H1 (cell line): ENCODE data around the gene ABCC2. TPM values are rescaled to one million over a fixed set of nuclear protein-coding genes. Genes with fewer than 3 reads are reported as not detected.

ENCODE experiments used
- CTCF ChIA-PET: fragments of 300-600 bp; sonication (Branson Sonifier 250); formaldehyde crosslinking; loops from one replicate; lab custom pipeline; 2021; ENCODE audit not compliant: partially characterized antibody; lab: Charles Lee
- POLR2A ChIA-PET: fragments of 300-600 bp; sonication (Branson Sonifier 250); formaldehyde crosslinking; loops from one replicate; lab custom pipeline; 2021; ENCODE audit warnings: inconsistent platforms; ENCODE audit not compliant: partially characterized antibody; lab: Charles Lee
- DNase-seq, 2 experiments: peaks; one replicate each; pipeline versions ENCODE4 v3.0.0 to v3.0.0-alpha.2; 2010 to 2022; ENCODE audit warnings: low spot score in 2 of 2, low read depth in 1 of 2, mixed read lengths in 1 of 2
- FAIRE-seq: peaks from 2 replicates; lab custom pipeline; 2011; peaks lifted over from hg19 to GRCh38; lab: Jason Lieb, UNC
- H2AFZ ChIP-seq: 2 replicates; pipeline ENCODE4 v1.8.1; 2012; ENCODE audit warnings: low read length, inconsistent platforms
- H2AK5ac ChIP-seq: 2 replicates; pipeline ENCODE4 v1.6.1; 2013; ENCODE audit warnings: low read depth, low read length
- H2BK120ac ChIP-seq: replicated peaks from 2 replicates; pipeline ENCODE3; 2013; ENCODE audit warnings: low read depth, low read length, inconsistent platforms
- H2BK12ac ChIP-seq: 2 replicates; pipeline ENCODE4 v1.6.1; 2013; ENCODE audit warnings: low read depth, low read length
- H2BK15ac ChIP-seq: 2 replicates; pipeline ENCODE4 v1.6.1; 2013; ENCODE audit warnings: low read length
- H2BK20ac ChIP-seq: 2 replicates; pipeline ENCODE4 v1.6.1; 2013; ENCODE audit warnings: low read length
- H2BK5ac ChIP-seq: 2 replicates; pipeline ENCODE4 v1.6.1; 2013; ENCODE audit warnings: low read depth, low read length
- H3K14ac ChIP-seq: 2 replicates; pipeline ENCODE4 v1.6.1; 2013; ENCODE audit warnings: inconsistent platforms; ENCODE audit not compliant: insufficient read length
- H3K18ac ChIP-seq: 2 replicates; pipeline ENCODE4 v1.6.1; 2013; ENCODE audit warnings: low read length; ENCODE audit errors: extremely low read depth
- H3K23ac ChIP-seq: 2 replicates; pipeline ENCODE4 v1.6.1; 2013; ENCODE audit warnings: inconsistent platforms; ENCODE audit not compliant: insufficient read length
- H3K23me2 ChIP-seq: 2 replicates; pipeline ENCODE4 v1.6.1; 2013; ENCODE audit warnings: low read depth, low read length
- H3K27ac ChIP-seq: 2 replicates; pipeline ENCODE4 v1.6.1; 2011; ENCODE audit warnings: low read depth, low read length, inconsistent platforms
- H3K27me3 ChIP-seq, 4 experiments: replicated peaks in 1 of 4; 1 replicate in 1 of 4; 2 replicates in 3 of 4; pipeline versions ENCODE4 v1.6.1 to v1.8.1; 2011 to 2013; ENCODE audit warnings: low read length in 3 of 4, mild to moderate bottlenecking in 3 of 4, inconsistent platforms in 2 of 4, mixed read lengths in 2 of 4, moderate library complexity in 1 of 4; ENCODE audit not compliant: control insufficient read depth in 3 of 4, insufficient read depth in 3 of 4; ENCODE audit errors: extremely low read depth in 1 of 4
- H3K36me3 ChIP-seq, 4 experiments: 2 replicates each; pipeline versions ENCODE4 v1.6.1 to v1.8.1; 2011 to 2013; ENCODE audit warnings: mild to moderate bottlenecking in 4 of 4, low read length in 3 of 4, moderate library complexity in 2 of 4, control low read depth in 1 of 4, inconsistent platforms in 1 of 4; ENCODE audit not compliant: insufficient read depth in 4 of 4, control insufficient read depth in 2 of 4
- H3K4ac ChIP-seq: replicated peaks from 2 replicates; pipeline ENCODE3; 2013; ENCODE audit warnings: low read length, low read depth, mixed read lengths, inconsistent platforms; ENCODE audit not compliant: insufficient read length
- H3K4me1 ChIP-seq, 4 experiments: replicated peaks in 1 of 4; 1 replicate in 1 of 4; 2 replicates in 3 of 4; pipeline versions ENCODE4 v1.6.1 to v1.8.1; 2011 to 2013; ENCODE audit warnings: low read length in 3 of 4, inconsistent platforms in 2 of 4, mixed read lengths in 1 of 4; ENCODE audit not compliant: insufficient read depth in 4 of 4, control insufficient read depth in 3 of 4
- H3K4me2 ChIP-seq, 2 experiments: 2 replicates each; pipeline versions ENCODE4 v1.6.1 to v1.8.1; 2011 to 2013; ENCODE audit warnings: low read depth in 2 of 2, low read length in 2 of 2, control low read depth in 1 of 2, inconsistent platforms in 1 of 2, mild to moderate bottlenecking in 1 of 2; ENCODE audit not compliant: insufficient read depth in 1 of 2
- H3K4me3 ChIP-seq, 4 experiments: fragments of 200-600, 300-600 bp in 1 of 4; sonication (generic), shearing (Covaris generic), sonication (Bioruptor Twin) in 1 of 4; 2 replicates each; pipeline versions ENCODE4 v1.5.1 to v1.8.1; 2011 to 2016; ENCODE audit warnings: low read length in 4 of 4, low read depth in 3 of 4, control low read depth in 2 of 4, inconsistent platforms in 2 of 4, mild to moderate bottlenecking in 2 of 4, mixed read lengths in 1 of 4, moderate library complexity in 1 of 4; ENCODE audit not compliant: insufficient read depth in 2 of 4; ENCODE audit errors: extremely low read depth in 1 of 4
- H3K56ac ChIP-seq: replicated peaks from 2 replicates; pipeline ENCODE3; 2013; ENCODE audit warnings: low read depth, mild to moderate bottlenecking, mixed read lengths, low read length, inconsistent platforms; ENCODE audit not compliant: insufficient read length
- H3K79me1 ChIP-seq: 2 replicates; pipeline ENCODE4 v1.6.1; 2013; ENCODE audit warnings: low read depth, low read length, control low read depth
- H3K79me2 ChIP-seq, 2 experiments: 2 replicates each; pipeline versions ENCODE4 v1.6.1 to v1.8.1; 2012 to 2013; ENCODE audit warnings: low read length in 2 of 2, mild to moderate bottlenecking in 2 of 2, inconsistent platforms in 1 of 2; ENCODE audit not compliant: insufficient read depth in 2 of 2, control insufficient read depth in 1 of 2
- H3K9ac ChIP-seq, 4 experiments: replicated peaks in 1 of 4; 1 replicate in 1 of 4; 2 replicates in 3 of 4; pipeline versions ENCODE4 v1.6.1 to v1.8.1; 2011 to 2013; ENCODE audit warnings: low read depth in 3 of 4, low read length in 3 of 4, control low read depth in 2 of 4, mild to moderate bottlenecking in 2 of 4, moderate library complexity in 2 of 4, inconsistent platforms in 1 of 4; ENCODE audit errors: extremely low read depth in 1 of 4
- H3K9me3 ChIP-seq, 2 experiments: 2 replicates each; pipeline versions ENCODE4 v1.6.1 to v1.8.1; 2012 to 2013; ENCODE audit warnings: mild to moderate bottlenecking in 2 of 2, moderate library complexity in 2 of 2, control low read depth in 1 of 2, inconsistent platforms in 1 of 2, low read depth in 1 of 2, low read length in 1 of 2, mixed read lengths in 1 of 2; ENCODE audit not compliant: insufficient read depth in 2 of 2
- H4K20me1 ChIP-seq, 2 experiments: replicated peaks in 1 of 2; 2 replicates each; pipeline versions ENCODE3 to v1.8.1; 2011 to 2013; ENCODE audit warnings: inconsistent platforms in 2 of 2, low read length in 2 of 2, mild to moderate bottlenecking in 1 of 2; ENCODE audit not compliant: insufficient read depth in 2 of 2, control insufficient read depth in 1 of 2
- H4K5ac ChIP-seq: 2 replicates; pipeline ENCODE4 v1.6.1; 2013; ENCODE audit warnings: low read length, low read depth, mixed read lengths, inconsistent platforms; ENCODE audit not compliant: insufficient read length
- H4K8ac ChIP-seq: 2 replicates; pipeline ENCODE4 v1.8.0; 2013; ENCODE audit warnings: mild to moderate bottlenecking, moderate library complexity, low read length, inconsistent platforms; ENCODE audit not compliant: insufficient read depth; ENCODE audit errors: extremely low read depth
- H4K91ac ChIP-seq: replicated peaks from 2 replicates; pipeline ENCODE3; 2013; ENCODE audit warnings: low read length, mixed read lengths, inconsistent platforms; ENCODE audit not compliant: insufficient read length
- EGR1 ChIP-seq: IDR thresholded peaks from 2 replicates; pipeline ENCODE4 v1.6.1; 2011; ENCODE audit warnings: low read depth, low read length, borderline replicate concordance
- GTF2F1 ChIP-seq: IDR thresholded peaks from 2 replicates; pipeline ENCODE4 v1.6.1; 2012; ENCODE audit warnings: low read depth, low read length, improper control_type of control experiment, borderline replicate concordance
- HDAC2 ChIP-seq, 2 experiments: fragments of 300-600 bp in 1 of 2; sonication (generic) in 1 of 2; IDR thresholded peaks; 2 replicates each; pipeline ENCODE4 v1.6.1; 2011 to 2012; ENCODE audit warnings: low read depth in 2 of 2, low read length in 2 of 2, mild to moderate bottlenecking in 2 of 2, moderate library complexity in 2 of 2, borderline replicate concordance in 1 of 2, inconsistent platforms in 1 of 2
- KDM1A ChIP-seq: fragments of 200-600, 300-600 bp; sonication (generic); IDR thresholded peaks from 2 replicates; pipeline ENCODE4 v1.7.1; 2016; ENCODE audit warnings: mild to moderate bottlenecking, low read length, borderline replicate concordance
- POU5F1 ChIP-seq: IDR thresholded peaks from 2 replicates; pipeline ENCODE4 v1.6.1; 2011; ENCODE audit warnings: low read depth, mild to moderate bottlenecking, low read length, moderate library complexity
- RXRA ChIP-seq: IDR thresholded peaks from 2 replicates; pipeline ENCODE4 v1.6.1; 2011; ENCODE audit warnings: low read depth, mild to moderate bottlenecking, low read length, moderate library complexity; ENCODE audit not compliant: insufficient read depth
- SUZ12 ChIP-seq: fragments of 200-600 bp; sonication (generic); IDR thresholded peaks from 2 replicates; pipeline ENCODE4 v1.6.1; 2012; ENCODE audit warnings: mild to moderate bottlenecking, inconsistent platforms, low read length, moderate library complexity, mixed read lengths
- YY1 ChIP-seq: IDR thresholded peaks from 2 replicates; pipeline ENCODE4 v1.6.1; 2011; ENCODE audit warnings: low read depth, mild to moderate bottlenecking, low read length
- WGBS, 2 experiments: shearing (Covaris generic) in 1 of 2; methylation state at CpG; one replicate each; pipeline versions ENCODE4 v1.1.6 to v1.1.7; 2013 to 2015; ENCODE audit warnings: low lambda C conversion rate in 2 of 2, mixed read lengths in 2 of 2, inconsistent platforms in 1 of 2, low coverage in 1 of 2, missing lambda C conversion rate in 1 of 2; ENCODE audit not compliant: insufficient replicate concordance in 2 of 2, insufficient coverage in 1 of 2, insufficient read length in 1 of 2; ENCODE audit errors: extremely low coverage in 1 of 2, missing lambda C conversion rate in 1 of 2; 5-methylcytosine and 5-hydroxymethylcytosine counted together
- polyA plus RNA-seq, 7 experiments: library from polyadenylated mRNA; depleted of rRNA in 3 of 7; stranded (reverse) in 5 of 7; unstranded in 2 of 7; fragments of >200 nt in 5 of 7; fragments of 200-250 nt in 2 of 7; gene quantifications; 1 replicate in 5 of 7; 2 replicates in 1 of 7; 4 replicates in 1 of 7; pipeline versions ENCODE4 v1.2.1 to v1.2.3, GENCODE V29; 2011 to 2013; ENCODE audit warnings: missing spikeins in 2 of 7, mixed read lengths in 2 of 7
- total RNA-seq: library from RNA; stranded (reverse); fragmentation: NEBNext Ultra II Directional; extraction: Animal tissue kit (Norgen Biotek cat#: 25700); gene quantifications from 2 replicates; pipeline ENCODE4 v1.2.1, GENCODE V29; 2021

Gene ABCC2
- total and polyA plus RNA-seq, 2 of the 8 experiments (the other 6 are each of a cell fraction or from before 2014, with no cell fraction given), result 0.74 to 1.1 TPM

- CTCF ChIA-PET, result interaction anchor here (3.3 kb wide), 1 partner anchor 9 kb away, joined by 13 read pairs; no protein-coding TSS in a partner anchor
- POLR2A ChIA-PET, result no interaction called here
- Histone ChIP-seq H4K20me1 (no peaks in the 10 kb centered on the region), H3K23ac (no peak overlapping the region), H3K4me1 (no peaks in the 10 kb centered on the region), H2AK5ac (no peak overlapping the region), H3K56ac (no peak overlapping the region), H2BK20ac (no peak overlapping the region), H3K4ac (no peak overlapping the region), H3K9ac (no peak overlapping the region), H2BK12ac (no peak overlapping the region), H3K27ac (no peak overlapping the region), H2AFZ (no peak overlapping the region), H3K79me2 (no peaks in the 10 kb centered on the region), H3K9me3 (no peaks in the 10 kb centered on the region; a peak in 1 of 4 replicates), H3K23me2 (no peaks in the 10 kb centered on the region), H3K14ac (no peak overlapping the region), H3K18ac (no peak overlapping the region), H3K4me2 (no peak overlapping the region), H3K79me1 (no peaks in the 10 kb centered on the region), H2BK5ac (no peak overlapping the region), H4K8ac (no peak overlapping the region), H3K27me3 (no peaks in the 10 kb centered on the region), H2BK15ac (no peak overlapping the region), H3K4me3 (no peak overlapping the region), H4K91ac (no peak overlapping the region)
- DNase-seq, result no peak
- WGBS, 2 experiments, result 94% methylated on average over 2 of the region's 2 CpGs; no CpG with 5 or more reads in 1 of the 2 experiments
- FAIRE-seq, result no peak
- TF ChIP-seq SUZ12, result no peak
- TF ChIP-seq EGR1, result no peak
- TF ChIP-seq YY1, result no peak
- TF ChIP-seq KDM1A, result no peak
- TF ChIP-seq POU5F1, result no peak
- TF ChIP-seq GTF2F1, result no peak
- TF ChIP-seq RXRA, result no peak
- no peak for TF ChIP-seq HDAC2 (IDR thresholded peaks at IDR 0.05; ENCODE audit: borderline replicate concordance in 1 of 2, low read depth in 2 of 2, low read length in 2 of 2)
- TF ChIP-seq, all 59 proteins: peak for 0
- no peak overlapping the region for H2BK120ac ChIP-seq
- H3K36me3 ChIP-seq, result no peaks in the 10 kb centered on the region
- no peak overlapping the region for H4K5ac ChIP-seq
These were observed 54.3 kb downstream of the ABCC2 start for GRCh38 chr10:99836711-99837110.
